Measurements from ENCODE around the gene ARID1B.

- TF ChIP-seq CTCF (tag by site-specific recombination; IDR thresholded peaks at IDR 0.05), result no peak
- TF ChIP-seq SETDB1 (IDR thresholded peaks at IDR 0.05; ENCODE audit: insufficient read length, low read length), result no peak
Observed at GRCh38 chr6:156950531-156950930, 173.4 kb downstream of the ARID1B start.

Data from HEK293 (cell line).